ENCODE measurements around the gene GLB1L. TPM values are rescaled to one million over a fixed set of nuclear protein-coding genes. Genes with fewer than 3 reads are reported as not detected.

Gene GLB1L
- total and polyA plus RNA-seq, 2 donors, result 4.2 to 11.3 TPM

DNA sequence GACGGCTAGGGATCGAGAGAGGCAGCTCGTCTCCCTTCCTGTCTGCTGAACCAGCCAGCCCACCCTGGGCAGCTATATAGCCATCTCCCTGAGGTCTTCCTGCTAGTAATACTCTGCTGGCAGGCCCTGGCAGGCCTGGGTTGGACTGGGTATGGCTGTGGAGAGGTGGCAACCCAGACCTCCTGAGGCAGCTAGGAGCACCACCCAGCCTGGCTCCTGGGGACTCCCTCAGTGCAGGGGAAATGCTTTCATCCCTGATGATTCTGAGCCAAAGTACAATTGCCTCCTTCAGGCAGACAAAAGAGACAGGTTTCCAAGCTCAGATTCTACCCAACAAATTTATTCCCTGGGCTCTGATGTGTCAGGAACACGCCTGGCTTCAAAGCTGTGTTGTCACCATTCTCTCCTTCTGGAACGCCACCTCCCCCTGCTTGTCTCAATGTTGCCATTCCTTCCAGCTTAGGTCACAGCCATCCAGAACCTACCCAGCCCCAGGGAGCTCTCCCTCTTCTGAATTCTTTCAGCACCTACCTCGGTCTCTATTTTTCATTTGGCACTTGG lies 29.2 kb upstream of the GLB1L start:
- WGBS, result 94% methylated on average over 6 of the region's 6 CpGs
- H3K4me3 ChIP-seq (ENCODE audit: low read length in 2 of 2), result no peak overlapping the region
- no peaks in the 10 kb centered on the region for H3K36me3 ChIP-seq (ENCODE audit: control insufficient read depth in 2 of 2, insufficient read depth in 2 of 2, low read length in 1 of 2)
- peaks cover 12 to 18% of the 10 kb centered on the region in 2 donors for H3K4me1 ChIP-seq (ENCODE audit: control insufficient read depth in 2 of 2, insufficient read depth in 2 of 2, low read length in 2 of 2)
- no peak for DNase-seq (ENCODE audit: low read depth in 6 of 9, low spot score in 9 of 9)
- peaks cover 0 to 26% of the 10 kb centered on the region in 2 donors for H3K27me3 ChIP-seq (ENCODE audit: control insufficient read depth in 2 of 2, insufficient read depth in 1 of 2, low read length in 1 of 2)
- no peak overlapping the region for H3K27ac ChIP-seq (ENCODE audit: low read depth in 1 of 2, low read length in 1 of 2)
- no peaks in the 10 kb centered on the region for H3K9me3 ChIP-seq (ENCODE audit: control insufficient read depth in 2 of 2, insufficient read depth in 1 of 2, low read length in 1 of 2)

DNA sequence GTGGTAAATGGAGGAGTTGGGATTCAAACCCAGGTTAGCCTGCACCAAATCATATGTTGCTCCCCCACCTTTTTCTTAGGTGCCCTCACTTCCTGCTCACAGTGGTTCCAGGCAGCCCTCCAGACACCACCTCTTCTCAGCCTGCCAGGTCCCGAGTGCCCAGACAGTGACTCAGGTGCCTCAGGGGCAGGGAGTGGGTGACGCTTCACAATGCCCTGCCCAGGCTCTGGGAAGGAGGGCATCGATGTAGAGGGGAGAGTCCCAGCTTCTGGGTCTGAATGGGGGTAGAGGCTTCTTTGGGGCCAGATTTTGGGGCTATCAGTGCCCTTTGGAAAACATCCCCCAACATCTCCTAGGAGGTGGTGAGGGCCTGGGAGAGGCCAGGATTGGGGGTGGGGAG lies 28.7 kb upstream of the GLB1L start:
- no peaks in the 10 kb centered on the region for H3K36me3 ChIP-seq (ENCODE audit: control insufficient read depth in 2 of 2, insufficient read depth in 2 of 2, low read length in 1 of 2)
- H3K9me3 ChIP-seq (ENCODE audit: control insufficient read depth in 2 of 2, insufficient read depth in 1 of 2, low read length in 1 of 2), result no peaks in the 10 kb centered on the region
- peaks cover 12 to 16% of the 10 kb centered on the region in 2 donors for H3K4me1 ChIP-seq (ENCODE audit: control insufficient read depth in 2 of 2, insufficient read depth in 2 of 2, low read length in 2 of 2)
- 98% methylated on average over 3 of the region's 3 CpGs for WGBS
- H3K27me3 ChIP-seq (ENCODE audit: control insufficient read depth in 2 of 2, insufficient read depth in 1 of 2, low read length in 1 of 2), result peaks cover 0 to 26% of the 10 kb centered on the region in 2 donors
- H3K27ac ChIP-seq (ENCODE audit: low read depth in 1 of 2, low read length in 1 of 2), result no peak overlapping the region
- no peak for DNase-seq (ENCODE audit: low read depth in 6 of 9, low spot score in 9 of 9)
- H3K4me3 ChIP-seq (ENCODE audit: low read length in 2 of 2), result no peak overlapping the region

DNA sequence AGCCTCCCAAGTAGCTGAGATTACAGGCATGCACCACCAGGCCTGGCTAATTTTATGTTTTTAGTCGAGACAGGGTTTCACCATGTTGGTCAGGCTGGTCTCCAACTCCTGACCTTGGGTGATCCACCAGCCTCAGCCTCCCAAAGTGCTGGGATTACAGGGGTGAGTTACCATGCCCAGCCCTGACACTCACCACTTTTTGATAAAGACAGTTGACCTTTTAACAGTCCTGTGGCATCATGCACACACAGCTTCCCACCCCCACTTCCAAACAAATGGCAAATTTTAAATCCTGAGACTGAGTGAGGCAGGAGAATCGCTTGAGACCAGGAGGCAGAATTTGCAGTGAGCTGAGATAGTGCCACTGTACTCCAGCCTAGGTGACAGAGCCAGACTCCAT lies 27.8 kb upstream of the GLB1L start:
- H3K9me3 ChIP-seq (ENCODE audit: control insufficient read depth in 2 of 2, insufficient read depth in 1 of 2, low read length in 1 of 2), result no peaks in the 10 kb centered on the region
- H3K4me1 ChIP-seq (ENCODE audit: control insufficient read depth in 2 of 2, insufficient read depth in 2 of 2, low read length in 2 of 2), result peaks cover 4 to 7% of the 10 kb centered on the region in 2 donors
- H3K4me3 ChIP-seq (ENCODE audit: low read length in 2 of 2), result no peak overlapping the region
- H3K27me3 ChIP-seq (ENCODE audit: control insufficient read depth in 2 of 2, insufficient read depth in 1 of 2, low read length in 1 of 2), result peaks cover 0 to 26% of the 10 kb centered on the region in 2 donors
- DNase-seq (ENCODE audit: low read depth in 6 of 9, low spot score in 9 of 9), result no peak
- WGBS, result 85% methylated on average over 2 of the region's 2 CpGs
- H3K27ac ChIP-seq (ENCODE audit: low read depth in 1 of 2, low read length in 1 of 2), result no peak overlapping the region
- no peaks in the 10 kb centered on the region for H3K36me3 ChIP-seq (ENCODE audit: control insufficient read depth in 2 of 2, insufficient read depth in 2 of 2, low read length in 1 of 2)

DNA sequence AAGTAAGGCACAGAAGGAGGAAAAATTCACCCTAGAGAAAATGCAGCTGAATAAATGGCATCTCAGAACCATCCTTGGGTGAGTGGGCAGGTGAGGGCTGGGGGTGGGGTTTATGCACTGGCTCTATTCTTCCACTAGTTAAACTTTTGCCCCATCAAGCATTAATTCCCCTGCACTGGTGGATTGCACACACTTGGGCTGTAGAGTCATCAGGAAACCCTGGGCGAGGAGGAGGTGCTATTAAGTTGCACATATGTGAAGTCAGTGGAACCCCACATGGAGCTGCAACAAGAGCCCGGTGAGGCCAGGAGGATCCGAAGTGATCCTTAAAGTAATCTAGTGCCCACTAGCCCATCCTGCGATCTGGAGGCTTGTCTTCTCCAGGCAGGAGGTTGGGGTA lies 27.1 kb upstream of the GLB1L start:
- Histone ChIP-seq H3K4me1 (ENCODE audit: control insufficient read depth in 2 of 2, insufficient read depth in 2 of 2, low read length in 2 of 2) (peaks cover 0 to under 1% of the 10 kb centered on the region in 2 donors), H3K27me3 (ENCODE audit: control insufficient read depth in 2 of 2, insufficient read depth in 1 of 2, low read length in 1 of 2) (peaks cover 0 to 26% of the 10 kb centered on the region in 2 donors), H3K4me3 (ENCODE audit: low read length in 2 of 2) (no peak overlapping the region), H3K27ac (ENCODE audit: low read depth in 1 of 2, low read length in 1 of 2) (no peak overlapping the region), H3K9me3 (ENCODE audit: control insufficient read depth in 2 of 2, insufficient read depth in 1 of 2, low read length in 1 of 2) (no peaks in the 10 kb centered on the region), H3K36me3 (ENCODE audit: control insufficient read depth in 2 of 2, insufficient read depth in 2 of 2, low read length in 1 of 2) (no peaks in the 10 kb centered on the region)
- DNase-seq (ENCODE audit: low read depth in 6 of 9, low spot score in 9 of 9), result no peak
- 96% methylated on average over 4 of the region's 4 CpGs for WGBS

DNA sequence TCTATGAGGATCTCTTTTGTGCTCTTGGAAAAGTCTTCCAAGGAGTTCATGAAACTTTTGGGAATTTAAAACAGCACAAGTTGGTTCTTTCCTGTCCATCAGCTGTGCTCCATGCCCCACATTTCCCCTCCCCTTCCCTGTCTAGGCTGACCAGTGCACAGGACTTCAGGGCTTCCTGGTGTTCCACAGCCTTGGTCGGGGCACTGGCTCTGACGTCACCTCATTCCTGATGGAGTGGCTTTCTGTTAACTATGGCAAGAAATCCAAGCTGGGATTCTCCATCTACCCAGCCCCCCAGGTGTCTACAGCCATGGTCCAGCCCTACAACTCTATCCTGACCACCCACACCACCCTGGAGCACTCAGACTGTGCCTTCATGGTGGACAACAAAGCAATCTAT lies 25.8 kb upstream of the GLB1L start:
- no peaks in the 10 kb centered on the region for H3K36me3 ChIP-seq (ENCODE audit: control insufficient read depth in 2 of 2, insufficient read depth in 2 of 2, low read length in 1 of 2)
- DNase-seq (ENCODE audit: low read depth in 6 of 9, low spot score in 9 of 9), result no peak
- no peak overlapping the region for H3K4me3 ChIP-seq (ENCODE audit: low read length in 2 of 2)
- H3K27me3 ChIP-seq (ENCODE audit: control insufficient read depth in 2 of 2, insufficient read depth in 1 of 2, low read length in 1 of 2), result peaks cover 0 to 26% of the 10 kb centered on the region in 2 donors
- no peak overlapping the region for H3K27ac ChIP-seq (ENCODE audit: low read depth in 1 of 2, low read length in 1 of 2)
- H3K9me3 ChIP-seq (ENCODE audit: control insufficient read depth in 2 of 2, insufficient read depth in 1 of 2, low read length in 1 of 2), result no peaks in the 10 kb centered on the region
- no peaks in the 10 kb centered on the region for H3K4me1 ChIP-seq (ENCODE audit: control insufficient read depth in 2 of 2, insufficient read depth in 2 of 2, low read length in 2 of 2)
- 98% methylated on average over 2 of the region's 2 CpGs for WGBS

DNA sequence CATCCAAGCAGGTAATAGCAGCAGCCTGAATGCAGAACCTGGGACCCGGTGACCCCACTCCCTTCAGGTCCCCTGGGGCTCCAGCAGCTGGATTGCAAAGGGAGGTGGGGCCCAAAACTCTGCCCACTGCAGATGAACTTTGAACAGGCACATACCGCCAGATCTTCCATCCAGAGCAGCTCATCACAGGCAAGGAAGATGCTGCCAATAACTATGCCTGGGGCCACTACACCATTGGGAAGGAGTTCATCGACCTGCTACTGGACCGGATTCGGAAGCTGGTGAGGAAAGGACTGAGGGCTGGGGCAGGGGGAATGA lies 24.8 kb upstream of the GLB1L start:
- Histone ChIP-seq H3K4me1 (ENCODE audit: control insufficient read depth in 2 of 2, insufficient read depth in 2 of 2, low read length in 2 of 2) (no peaks in the 10 kb centered on the region), H3K36me3 (ENCODE audit: control insufficient read depth in 2 of 2, insufficient read depth in 2 of 2, low read length in 1 of 2) (no peaks in the 10 kb centered on the region), H3K27me3 (ENCODE audit: control insufficient read depth in 2 of 2, insufficient read depth in 1 of 2, low read length in 1 of 2) (peaks cover 0 to 26% of the 10 kb centered on the region in 2 donors), H3K27ac (ENCODE audit: low read depth in 1 of 2, low read length in 1 of 2) (no peak overlapping the region), H3K4me3 (ENCODE audit: low read length in 2 of 2) (no peak overlapping the region), H3K9me3 (ENCODE audit: control insufficient read depth in 2 of 2, insufficient read depth in 1 of 2, low read length in 1 of 2) (no peaks in the 10 kb centered on the region)
- DNase-seq (ENCODE audit: low read depth in 6 of 9, low spot score in 9 of 9), result no peak
- 95% methylated on average over 5 of the region's 5 CpGs for WGBS

DNA sequence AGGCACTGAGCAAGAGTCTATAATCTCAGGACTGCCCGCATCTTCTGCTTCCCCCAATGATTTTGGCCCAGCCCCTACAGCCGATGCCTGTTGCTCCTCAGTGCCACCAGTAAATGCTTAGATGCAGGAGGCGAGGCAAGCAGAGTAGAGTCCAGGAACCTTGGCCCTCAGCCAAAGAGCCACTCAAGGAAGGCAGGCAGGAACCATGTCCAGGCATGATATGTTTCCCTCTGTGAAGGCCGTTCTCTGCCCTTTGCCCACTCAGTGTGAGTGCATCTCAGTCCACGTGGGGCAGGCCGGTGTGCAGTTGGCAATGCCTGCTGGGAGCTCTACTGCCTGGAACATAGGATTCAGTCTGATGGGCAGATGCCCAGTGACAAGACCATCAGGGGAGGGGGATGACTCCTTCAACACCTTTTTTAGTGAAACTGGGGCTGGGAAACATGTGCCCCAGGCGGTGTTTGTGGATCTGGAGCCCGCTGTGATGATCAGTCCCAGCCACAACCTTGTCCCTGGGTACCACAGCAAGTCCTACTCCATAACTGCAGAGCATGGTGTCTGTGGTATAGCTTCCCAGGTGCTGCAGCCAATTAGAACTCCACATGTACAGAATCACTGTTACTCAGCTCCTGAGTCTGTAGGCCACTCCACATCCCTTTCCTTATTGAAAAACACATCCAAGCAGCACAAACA lies 24.3 kb upstream of the GLB1L start:
- H3K4me3 ChIP-seq (ENCODE audit: low read length in 2 of 2), result no peak overlapping the region
- peaks cover 0 to 25% of the 10 kb centered on the region in 2 donors for H3K27me3 ChIP-seq (ENCODE audit: control insufficient read depth in 2 of 2, insufficient read depth in 1 of 2, low read length in 1 of 2)
- no peak for DNase-seq (ENCODE audit: low read depth in 6 of 9, low spot score in 9 of 9)
- no peaks in the 10 kb centered on the region for H3K36me3 ChIP-seq (ENCODE audit: control insufficient read depth in 2 of 2, insufficient read depth in 2 of 2, low read length in 1 of 2)
- no peaks in the 10 kb centered on the region for H3K4me1 ChIP-seq (ENCODE audit: control insufficient read depth in 2 of 2, insufficient read depth in 2 of 2, low read length in 2 of 2)
- H3K9me3 ChIP-seq (ENCODE audit: control insufficient read depth in 2 of 2, insufficient read depth in 1 of 2, low read length in 1 of 2), result no peaks in the 10 kb centered on the region
- H3K27ac ChIP-seq (ENCODE audit: low read depth in 1 of 2, low read length in 1 of 2), result no peak overlapping the region
- 90% methylated on average over 8 of the region's 8 CpGs for WGBS

DNA sequence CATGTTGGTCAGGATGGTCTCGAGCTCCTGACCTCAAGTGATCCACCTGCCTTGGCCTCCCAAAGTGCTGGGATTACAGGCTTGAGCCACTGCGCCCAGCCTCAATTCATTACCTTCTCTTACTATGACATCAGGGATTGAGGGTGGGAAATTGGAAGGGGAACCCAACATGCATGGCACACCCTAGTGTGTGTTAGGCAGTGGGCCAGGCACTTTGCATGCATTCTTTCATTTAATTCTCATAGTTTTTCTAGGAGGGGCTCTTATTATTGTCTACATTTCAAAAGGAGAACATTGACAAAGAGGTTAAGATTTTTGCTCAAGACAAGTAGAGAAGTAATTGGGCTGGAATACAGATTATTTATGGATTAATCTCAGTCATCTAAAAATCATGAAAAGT lies 23.1 kb upstream of the GLB1L start:
- DNase-seq (ENCODE audit: low read depth in 6 of 9, low spot score in 9 of 9), result no peak

DNA sequence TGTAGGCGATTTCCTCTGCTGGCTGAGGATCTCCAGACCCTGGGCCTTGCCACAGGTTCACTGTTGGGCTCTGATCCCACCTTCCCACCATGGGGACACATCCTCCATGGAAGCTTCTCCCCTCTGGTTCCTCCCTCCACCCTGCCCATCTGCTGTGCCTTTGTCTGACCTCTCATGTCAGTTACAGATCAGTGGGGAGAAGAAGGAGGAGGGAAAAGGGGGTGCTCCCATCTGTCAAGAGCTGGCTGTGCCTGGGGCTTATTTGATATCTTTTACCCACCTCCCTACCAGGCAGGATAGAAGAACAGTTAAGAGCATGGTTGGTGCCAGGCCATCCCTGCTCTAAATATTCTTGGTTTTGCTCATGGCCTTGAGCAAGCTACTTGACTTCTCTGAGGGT lies 21.6 kb upstream of the GLB1L start:
- no peak for DNase-seq (ENCODE audit: low read depth in 6 of 9, low spot score in 9 of 9)

More for the DNA sequence above, 23.1 kb upstream of the GLB1L start:
- H3K9me3 ChIP-seq (ENCODE audit: control insufficient read depth in 2 of 2, insufficient read depth in 1 of 2, low read length in 1 of 2), result no peaks in the 10 kb centered on the region
- peaks cover 0 to 14% of the 10 kb centered on the region in 2 donors for H3K27me3 ChIP-seq (ENCODE audit: control insufficient read depth in 2 of 2, insufficient read depth in 1 of 2, low read length in 1 of 2)
- no peaks in the 10 kb centered on the region for H3K36me3 ChIP-seq (ENCODE audit: control insufficient read depth in 2 of 2, insufficient read depth in 2 of 2, low read length in 1 of 2)
- H3K4me1 ChIP-seq (ENCODE audit: control insufficient read depth in 2 of 2, insufficient read depth in 2 of 2, low read length in 2 of 2), result no peaks in the 10 kb centered on the region
- H3K27ac ChIP-seq (ENCODE audit: low read depth in 1 of 2, low read length in 1 of 2), result no peak overlapping the region
- 87% methylated on average over 2 of the region's 2 CpGs for WGBS
- no peak overlapping the region for H3K4me3 ChIP-seq (ENCODE audit: low read length in 2 of 2)

More for the DNA sequence above, 21.6 kb upstream of the GLB1L start:
- Histone ChIP-seq H3K4me3 (ENCODE audit: low read length in 2 of 2) (no peak overlapping the region), H3K9me3 (ENCODE audit: control insufficient read depth in 2 of 2, insufficient read depth in 1 of 2, low read length in 1 of 2) (no peaks in the 10 kb centered on the region), H3K27ac (ENCODE audit: low read depth in 1 of 2, low read length in 1 of 2) (no peak overlapping the region), H3K4me1 (ENCODE audit: control insufficient read depth in 2 of 2, insufficient read depth in 2 of 2, low read length in 2 of 2) (no peaks in the 10 kb centered on the region), H3K36me3 (ENCODE audit: control insufficient read depth in 2 of 2, insufficient read depth in 2 of 2, low read length in 1 of 2) (no peaks in the 10 kb centered on the region), H3K27me3 (ENCODE audit: control insufficient read depth in 2 of 2, insufficient read depth in 1 of 2, low read length in 1 of 2) (peaks cover 0 to 10% of the 10 kb centered on the region in 2 donors)
- 97% methylated on average over 1 of the region's 1 CpG for WGBS

All from thymus (tissue), 11 donors.